Left lung (tissue), 10 donors: ENCODE measurements around the gene GASK1A. TPM values are rescaled to one million over a fixed set of nuclear protein-coding genes. Genes with fewer than 3 reads are reported as not detected.

ENCODE experiments used
- ATAC-seq: fragments of 200-7000 bp; cut with Tn5 transposase; one replicate; pipeline ENCODE4 v1.9.1; 2020; ENCODE audit warnings: moderate library complexity
- DNase-seq, 4 donors: peaks; one replicate each; pipeline ENCODE4 v3.0.0-alpha.2; 2013 to 2020
- H3K27ac ChIP-seq, 2 donors: fragments of 200-600 bp; sonication (generic) in 1 of 2; one replicate each; pipeline versions ENCODE4 v1.5.0 to v1.8.0; 2020 to 2021
- H3K27me3 ChIP-seq, 2 donors: fragments of 200-600 bp; sonication (generic) in 1 of 2; one replicate each; pipeline versions ENCODE4 v1.5.0 to v1.8.0; 2020 to 2021
- H3K36me3 ChIP-seq, 2 donors: fragments of 200-600 bp; sonication (generic) in 1 of 2; one replicate each; pipeline versions ENCODE4 v1.5.0 to v1.8.0; 2020 to 2021
- H3K4me1 ChIP-seq, 2 donors: fragments of 200-600 bp; one replicate each; pipeline ENCODE4 v1.8.0; 2021
- H3K4me3 ChIP-seq, 2 donors: fragments of 200-600 bp; sonication (generic) in 1 of 2; one replicate each; pipeline versions ENCODE4 v1.5.0 to v1.8.0; 2020 to 2021; ENCODE audit warnings: mild to moderate bottlenecking in 1 of 2
- H3K9me3 ChIP-seq, 2 donors: fragments of 200-600 bp; sonication (generic) in 1 of 2; one replicate each; pipeline versions ENCODE4 v1.5.0 to v1.8.0; 2020 to 2021
- intact Hi-C, 2 donors: fragments of 100-400 bp; cut with DNase I; formaldehyde crosslinking; loops; one replicate each; pipeline versions ENCODE4 v1.11.2 to v1.14.2; 2022
- polyA plus RNA-seq, 6 donors: library from polyadenylated mRNA; unstranded; fragments of 120-200 nt; gene quantifications; one replicate each; pipeline ENCODE4 v1.2.1, GENCODE V29; 2013; ENCODE audit not compliant: insufficient read length in 6 of 6
- total RNA-seq, 2 donors: library from RNA; stranded (reverse); fragmentation: NEBNext Ultra II Directional; extraction: Animal tissue kit (Norgen Biotek cat#: 25700); gene quantifications; one replicate each; pipeline ENCODE4 v1.2.1, GENCODE V29; 2021
- TF ChIP-seq, protein P1 (sequence below), 2 donors: fragments of 200-600 bp; sonication (generic) in 1 of 2; IDR thresholded peaks; one replicate each; pipeline versions ENCODE4 v1.5.0 to v1.8.0; 2021; ENCODE audit warnings: antibody characterized with exemption in 2 of 2
- donor health status: DM: no; HTN: yes; CAD: no.
- donor health status: DM: no; HTN: no; CAD: no.

GASK1A gene
- total and polyA plus RNA-seq, 8 donors, result 3.1 to 12.3 (median 4.2) TPM

DNA sequence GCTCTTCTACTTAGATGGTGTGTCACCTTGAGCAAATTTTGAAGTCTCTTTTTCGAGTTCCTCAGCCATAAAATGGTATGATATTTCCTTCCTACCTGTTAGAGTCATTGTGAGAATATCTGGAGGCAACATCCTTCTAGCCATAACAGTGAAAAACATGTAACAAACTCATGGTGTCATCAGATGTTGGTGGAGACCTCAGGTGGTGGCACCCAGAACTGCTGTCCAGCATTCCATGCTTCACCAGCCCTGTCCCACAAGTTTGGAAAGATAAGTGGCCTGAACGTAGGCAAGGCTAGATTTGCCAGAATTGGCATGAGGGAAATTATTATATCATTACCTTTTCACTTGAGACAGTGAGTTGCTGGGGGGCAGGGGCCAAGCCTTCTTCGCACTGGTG is 30.4 kb downstream of the GASK1A start:
- intact Hi-C loops, result no loop called here
- H3K4me1 ChIP-seq, result no peaks in the 10 kb centered on the region
- DNase-seq, result no peak

DNA sequence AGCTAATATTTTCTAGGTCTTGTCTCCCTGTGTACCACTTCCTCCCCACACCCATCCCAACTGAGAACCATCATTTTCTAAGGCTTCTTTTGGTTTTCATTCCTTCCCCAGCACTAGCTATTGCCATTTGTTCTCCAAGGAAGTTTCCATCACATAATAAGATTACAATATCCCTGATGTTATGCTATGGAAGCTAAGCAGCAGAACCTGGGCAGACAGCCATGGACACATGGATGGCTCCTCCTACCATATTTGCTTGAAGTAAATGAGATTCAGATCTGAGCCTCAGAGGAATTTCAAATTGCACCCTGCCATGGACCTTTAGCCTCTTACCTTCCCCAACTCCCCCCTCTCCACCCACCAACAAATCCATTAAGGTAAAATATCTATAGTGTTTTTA is 31.5 kb downstream of the GASK1A start:
- DNase-seq (peak in 1 of 4 donors; percentile 48), ATAC-seq (no peak)
- Histone ChIP-seq H3K27ac (no peak overlapping the region), H3K4me3 (no peak overlapping the region), H3K27me3 (no peaks in the 10 kb centered on the region), H3K9me3 (peaks cover 0 to 33% of the 10 kb centered on the region in 2 donors), H3K4me1 (no peaks in the 10 kb centered on the region), H3K36me3 (no peaks in the 10 kb centered on the region)
- intact Hi-C loops, result no loop called here
- TF ChIP-seq, protein P1, sequence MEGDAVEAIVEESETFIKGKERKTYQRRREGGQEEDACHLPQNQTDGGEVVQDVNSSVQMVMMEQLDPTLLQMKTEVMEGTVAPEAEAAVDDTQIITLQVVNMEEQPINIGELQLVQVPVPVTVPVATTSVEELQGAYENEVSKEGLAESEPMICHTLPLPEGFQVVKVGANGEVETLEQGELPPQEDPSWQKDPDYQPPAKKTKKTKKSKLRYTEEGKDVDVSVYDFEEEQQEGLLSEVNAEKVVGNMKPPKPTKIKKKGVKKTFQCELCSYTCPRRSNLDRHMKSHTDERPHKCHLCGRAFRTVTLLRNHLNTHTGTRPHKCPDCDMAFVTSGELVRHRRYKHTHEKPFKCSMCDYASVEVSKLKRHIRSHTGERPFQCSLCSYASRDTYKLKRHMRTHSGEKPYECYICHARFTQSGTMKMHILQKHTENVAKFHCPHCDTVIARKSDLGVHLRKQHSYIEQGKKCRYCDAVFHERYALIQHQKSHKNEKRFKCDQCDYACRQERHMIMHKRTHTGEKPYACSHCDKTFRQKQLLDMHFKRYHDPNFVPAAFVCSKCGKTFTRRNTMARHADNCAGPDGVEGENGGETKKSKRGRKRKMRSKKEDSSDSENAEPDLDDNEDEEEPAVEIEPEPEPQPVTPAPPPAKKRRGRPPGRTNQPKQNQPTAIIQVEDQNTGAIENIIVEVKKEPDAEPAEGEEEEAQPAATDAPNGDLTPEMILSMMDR (IDR thresholded peaks at IDR 0.05), result no peak

More for the DNA sequence above, 30.4 kb downstream of the GASK1A start:
- H3K27me3 ChIP-seq, result no peaks in the 10 kb centered on the region
- peaks cover 0 to 22% of the 10 kb centered on the region in 2 donors for H3K9me3 ChIP-seq
- no peak for ATAC-seq
- TF ChIP-seq, protein P1 (IDR thresholded peaks at IDR 0.05), result no peak
- H3K36me3 ChIP-seq, result no peaks in the 10 kb centered on the region
- H3K27ac ChIP-seq, result no peak overlapping the region
- H3K4me3 ChIP-seq, result no peak overlapping the region

DNA sequence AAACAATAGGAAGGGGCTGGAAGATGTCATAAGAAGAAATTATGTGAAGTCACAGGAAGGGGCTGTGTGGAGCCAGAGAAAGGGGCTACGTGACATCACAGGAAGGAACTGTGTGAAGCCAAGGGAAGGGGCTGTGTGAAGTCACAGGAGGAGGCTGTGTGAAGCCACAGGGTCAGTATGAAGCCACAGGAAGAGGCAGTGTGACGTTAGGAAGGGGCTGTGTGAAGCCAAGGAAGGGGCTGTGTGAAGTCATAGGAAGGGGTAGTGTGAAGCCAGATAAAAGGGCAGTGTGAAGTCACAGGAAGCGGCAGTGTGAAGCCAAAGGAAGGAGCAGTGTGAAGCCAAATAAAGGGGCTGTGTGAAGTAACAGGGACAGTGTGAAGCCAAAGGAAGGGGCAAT is 32.5 kb downstream of the GASK1A start:
- Histone ChIP-seq H3K36me3 (no peaks in the 10 kb centered on the region), H3K27ac (no peak overlapping the region), H3K27me3 (no peaks in the 10 kb centered on the region), H3K4me3 (no peak overlapping the region), H3K4me1 (no peaks in the 10 kb centered on the region), H3K9me3 (peaks cover 0 to 43% of the 10 kb centered on the region in 2 donors)
- intact Hi-C loops, result no loop called here
- DNase-seq (no peak), ATAC-seq (no peak)
- TF ChIP-seq, protein P1 (IDR thresholded peaks at IDR 0.05), result no peak

DNA sequence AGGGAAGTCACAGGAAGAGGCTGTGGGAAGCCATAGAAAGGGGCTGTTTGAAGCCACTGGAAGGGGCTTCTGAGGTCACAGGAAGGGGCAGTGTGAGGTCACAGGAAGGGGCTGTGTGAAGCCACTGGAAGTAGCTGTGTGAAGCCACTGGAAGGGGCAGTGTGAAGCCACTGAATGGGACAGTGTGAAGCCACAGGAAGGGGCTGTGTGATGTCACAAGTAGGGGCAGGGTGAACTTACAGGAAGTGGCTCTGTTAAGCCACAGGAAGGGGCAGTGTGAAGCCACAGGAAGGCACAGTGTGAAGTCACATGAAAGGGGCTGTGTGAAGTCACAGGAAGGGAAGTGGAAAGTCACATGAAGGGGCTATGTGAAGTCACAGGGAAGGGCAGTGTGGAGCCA is 33.1 kb downstream of the GASK1A start:
- Histone ChIP-seq H3K4me3 (no peak overlapping the region), H3K9me3 (peaks cover 0 to 48% of the 10 kb centered on the region in 2 donors), H3K27me3 (no peaks in the 10 kb centered on the region), H3K27ac (no peak overlapping the region), H3K4me1 (no peaks in the 10 kb centered on the region), H3K36me3 (no peaks in the 10 kb centered on the region)
- intact Hi-C loops, result no loop called here
- TF ChIP-seq, protein P1 (IDR thresholded peaks at IDR 0.05), result no peak
- ATAC-seq, result no peak
- no peak for DNase-seq

DNA sequence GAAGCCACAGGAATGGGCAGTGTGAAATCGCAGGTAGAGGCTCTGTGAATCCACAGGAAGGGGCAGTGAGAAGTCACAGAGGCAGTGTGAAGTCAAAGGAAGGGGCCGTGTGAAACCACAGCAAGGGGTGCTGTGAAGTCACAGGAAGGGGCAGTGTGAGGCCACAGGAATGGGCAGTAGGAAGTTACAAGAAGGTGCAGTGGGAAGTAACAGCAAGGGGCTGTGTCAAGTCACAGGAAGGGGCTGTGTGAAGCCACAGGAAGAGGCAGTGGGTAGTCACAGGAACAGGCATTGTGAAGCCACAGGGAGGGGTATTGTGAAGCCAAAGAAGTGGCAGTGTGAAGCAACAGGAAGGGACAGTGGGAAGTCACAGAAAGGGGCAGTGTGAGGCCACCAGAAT is 34.1 kb downstream of the GASK1A start:
- Histone ChIP-seq H3K4me1 (no peaks in the 10 kb centered on the region), H3K27me3 (no peaks in the 10 kb centered on the region), H3K4me3 (no peak overlapping the region), H3K36me3 (no peaks in the 10 kb centered on the region), H3K27ac (peak overlapping the region in 1 of 2 donors; percentile 2), H3K9me3 (peaks cover 0 to 53% of the 10 kb centered on the region in 2 donors)
- intact Hi-C loops, result no loop called here
- DNase-seq (no peak), ATAC-seq (no peak)
- TF ChIP-seq, protein P1 (IDR thresholded peaks at IDR 0.05), result no peak
